GM19438 (cell line): ENCODE measurements around the gene RFPL3.
"Not testable (repeated sequence)": the region's sequence is repeated elsewhere in the genome, so short reads cannot be mapped to it uniquely, and the experiment has no call there.

Experiments
- ATAC-seq: cut with Tn5 transposase; IDR thresholded peaks from one replicate; pipeline ENCODE4 v1.9.1; 2021; ENCODE audit warnings: low read depth; ENCODE audit not compliant: unreplicated experiment

Gene RFPL3

GRCh38 chr22:32328306-32329201 is 29.1 kb upstream of the RFPL3 start:
- no peak for ATAC-seq

GRCh38 chr22:32329202-32329645 is 28.4 kb upstream of the RFPL3 start:
- no peak for ATAC-seq

GRCh38 chr22:32331236-32331917 is 26.3 kb upstream of the RFPL3 start:
- no peak for ATAC-seq

- ATAC-seq = no peak
Observed at GRCh38 chr22:32331918-32332725, 25.5 kb upstream of the RFPL3 start.

GRCh38 chr22:32333141-32333768 is 24.4 kb upstream of the RFPL3 start:
- no peak for ATAC-seq

GRCh38 chr22:32333769-32334659 is 23.7 kb upstream of the RFPL3 start:
- no peak for ATAC-seq

GRCh38 chr22:32334660-32335365 is 22.9 kb upstream of the RFPL3 start:
- no peak for ATAC-seq

- ATAC-seq = no peak
Observed at GRCh38 chr22:32335471-32335870, 22.2 kb upstream of the RFPL3 start.

- no peak for ATAC-seq
Observed at GRCh38 chr22:32336121-32336603, 21.5 kb upstream of the RFPL3 start.

- ATAC-seq = no peak
Observed at GRCh38 chr22:32336771-32337424, 20.8 kb upstream of the RFPL3 start.

- ATAC-seq = not testable (repeated sequence)
Observed at GRCh38 chr22:32337425-32337824, 20.2 kb upstream of the RFPL3 start.

- ATAC-seq = no peak
Observed at GRCh38 chr22:32338757-32339156, 18.9 kb upstream of the RFPL3 start.

GRCh38 chr22:32339190-32340012 is 18.3 kb upstream of the RFPL3 start:
- ATAC-seq = no peak

- no peak for ATAC-seq
Observed at GRCh38 chr22:32340411-32340810, 17.3 kb upstream of the RFPL3 start.

GRCh38 chr22:32341122-32341740 is 16.4 kb upstream of the RFPL3 start:
- ATAC-seq = no peak

GRCh38 chr22:32342977-32343376 is 14.7 kb upstream of the RFPL3 start:
- no peak for ATAC-seq

GRCh38 chr22:32343941-32344340 is 13.7 kb upstream of the RFPL3 start:
- ATAC-seq = no peak
